DOHH2 (cell line): Measurements from ENCODE around the gene PEAK1.

Experiments
- CTCF ChIP-seq: fragments of 200-600 bp; sonication (generic); IDR thresholded peaks from one replicate; pipeline ENCODE4 v1.5.1; 2014; ENCODE audit warnings: antibody characterized with exemption, mild to moderate bottlenecking, low read depth, low read length; ENCODE audit not compliant: poor library complexity, severe bottlenecking
- EZH2phosphoT487 ChIP-seq: fragments of 200-600 bp; sonication (generic); IDR thresholded peaks from 2 replicates; pipeline ENCODE4 v1.6.1; 2017; ENCODE audit warnings: borderline replicate concordance, mild to moderate bottlenecking, antibody characterized with exemption, low read length, moderate library complexity, mixed read lengths

DNA sequence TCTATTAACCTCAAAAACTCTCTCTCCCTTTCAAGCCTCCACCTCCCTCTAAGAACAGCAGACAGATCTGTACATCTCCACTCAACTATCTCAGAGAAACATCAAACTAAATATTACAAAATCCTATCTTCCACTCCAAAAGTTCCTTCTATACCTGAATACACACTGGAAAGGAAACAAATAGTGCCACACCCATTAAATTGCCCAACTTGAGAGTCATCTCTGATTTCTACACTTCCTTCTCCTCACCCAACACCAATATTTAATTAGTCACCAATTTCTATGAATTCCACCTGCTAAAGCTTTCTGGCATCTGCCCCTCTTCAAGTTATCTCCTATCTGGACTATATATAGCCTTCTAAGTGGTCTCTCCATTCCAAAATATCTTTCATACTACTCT, 65.8 kb downstream of the PEAK1 start:
- TF ChIP-seq EZH2phosphoT487 (no peak), CTCF (no peak)
